Measurements from ENCODE around the gene NOC4L. TPM values are rescaled to one million over a fixed set of nuclear protein-coding genes. Genes with fewer than 3 reads are reported as not detected.

NOC4L gene
- total and polyA plus RNA-seq, 4 donors, result 7.5 to 50.3 (median 11.5) TPM

DNA sequence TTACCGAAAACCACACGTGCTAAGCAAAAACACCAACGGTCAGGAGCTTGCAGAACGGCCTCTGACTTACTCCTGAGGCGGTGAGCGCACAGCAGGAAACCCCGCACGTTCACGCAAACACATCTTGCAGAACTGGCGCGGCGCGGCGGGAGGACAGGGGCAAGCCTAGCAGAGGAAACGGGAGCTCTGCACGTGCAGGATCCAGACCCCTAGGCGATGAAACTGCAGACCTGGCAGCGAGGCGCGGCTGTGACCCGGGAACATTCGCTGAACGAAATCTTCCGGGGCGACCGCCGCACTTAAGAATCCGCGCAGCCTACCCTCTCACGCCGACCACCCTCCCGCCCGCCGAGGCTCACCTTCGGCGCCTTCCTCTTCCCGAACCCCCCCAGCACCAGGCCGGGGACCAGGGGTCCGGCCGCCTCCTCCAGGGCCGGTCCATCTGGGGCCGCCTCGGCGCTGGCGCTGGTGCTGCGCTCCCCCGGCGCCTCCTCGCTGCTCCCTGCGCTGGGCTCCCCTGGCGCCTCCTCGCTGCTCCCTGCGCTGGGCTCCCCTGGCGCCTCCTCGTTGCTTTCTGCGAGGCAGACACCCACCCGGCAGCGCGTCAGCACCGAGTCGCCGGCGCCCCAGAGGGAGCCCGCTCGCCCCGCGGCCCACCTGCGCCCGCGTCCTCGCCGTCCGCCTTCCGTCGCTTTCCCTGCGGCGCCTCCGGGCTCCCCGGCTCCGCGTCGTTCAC, 753 bp upstream of the NOC4L start:
- Histone ChIP-seq H3K36me3 (ENCODE audit: control insufficient read depth in 1 of 2, insufficient read depth in 2 of 2, low read length in 1 of 2) (no peaks in the 10 kb centered on the region), H3K4me1 (ENCODE audit: control insufficient read depth in 1 of 2, insufficient read depth in 2 of 2, low read length in 2 of 2) (no peaks in the 10 kb centered on the region), H3K9me3 (ENCODE audit: control insufficient read depth, low read length) (no peaks in the 10 kb centered on the region), H3K27ac (ENCODE audit: low read depth in 1 of 2, low read length in 2 of 2) (no peak overlapping the region), H3K4me3 (ENCODE audit: low read length in 2 of 2) (peak overlapping the region; percentile 67 to 82), H3K27me3 (ENCODE audit: control insufficient read depth in 1 of 2, insufficient read depth in 2 of 2, low read length in 1 of 2) (no peaks in the 10 kb centered on the region)
- 1% methylated on average over 58 to 82 of the region's 82 CpGs for WGBS, 2 donors
- ATAC-seq (ENCODE audit: low FRiP score) (no peak), DNase-seq (peak; percentile 50 to 73)
- intact Hi-C loops (cut with DNase I), result loop anchor here in 1 of 2 donors (10.0 kb wide), 1 partner anchor 249 kb away; the partner anchor contains the start of gene ULK1

DNA sequence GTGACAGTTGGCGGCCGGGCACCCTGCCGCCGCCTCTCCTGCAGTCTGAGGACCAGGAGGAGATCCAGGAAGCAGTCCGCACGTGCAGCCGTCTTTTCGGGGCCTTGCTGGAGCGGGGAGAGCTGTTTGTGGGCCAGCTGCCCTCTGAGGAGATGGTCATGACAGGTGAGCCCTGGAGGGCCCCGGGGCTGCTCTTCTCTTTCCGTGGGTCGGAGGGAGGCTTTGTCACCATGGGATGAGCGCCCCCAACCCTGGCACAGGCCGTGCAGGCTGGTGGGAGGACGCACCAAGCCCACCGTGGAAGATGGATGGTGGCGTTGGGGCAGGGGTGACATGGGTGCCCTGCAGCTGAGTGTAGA, 532 bp downstream of the NOC4L start:
- 1 to 4% methylated on average over 13 to 17 of the region's 17 CpGs for whole genome bisulfite sequencing, 2 donors
- intact Hi-C loops (cut with DNase I), result loop anchor here in 1 of 2 donors (10.0 kb wide), 1 partner anchor 250 kb away; the partner anchor contains the start of gene ULK1
- no peaks in the 10 kb centered on the region for H3K36me3 ChIP-seq (ENCODE audit: control insufficient read depth in 1 of 2, insufficient read depth in 2 of 2, low read length in 1 of 2)

DNA sequence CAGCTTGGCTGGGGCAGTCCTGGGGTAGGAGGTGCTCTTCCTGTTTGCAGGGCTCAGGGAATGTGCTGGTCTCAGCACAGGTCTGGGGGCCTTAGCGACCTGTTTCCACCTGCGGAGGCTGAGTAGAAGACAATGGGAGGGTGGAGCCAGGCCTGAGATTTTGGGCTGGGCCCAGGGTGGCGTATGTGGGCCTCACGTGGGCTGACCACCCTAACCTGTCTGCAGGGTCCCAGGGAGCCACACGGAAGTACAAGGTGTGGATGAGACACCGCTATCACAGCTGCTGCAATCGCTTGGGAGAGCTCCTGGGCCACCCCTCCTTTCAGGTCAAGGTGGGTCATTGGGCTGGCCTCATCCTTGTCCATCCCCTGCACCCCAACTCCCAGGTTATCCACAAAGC, 1.1 kb downstream of the NOC4L start:
- DNase-seq (peak; percentile 40 to 71), ATAC-seq (ENCODE audit: low FRiP score) (no peak)
- Histone ChIP-seq H3K36me3 (ENCODE audit: control insufficient read depth in 1 of 2, insufficient read depth in 2 of 2, low read length in 1 of 2) (no peaks in the 10 kb centered on the region), H3K27me3 (ENCODE audit: control insufficient read depth in 1 of 2, insufficient read depth in 2 of 2, low read length in 1 of 2) (no peaks in the 10 kb centered on the region), H3K9me3 (ENCODE audit: control insufficient read depth, low read length) (no peaks in the 10 kb centered on the region), H3K27ac (ENCODE audit: low read depth in 1 of 2, low read length in 2 of 2) (no peak overlapping the region), H3K4me1 (ENCODE audit: control insufficient read depth in 1 of 2, insufficient read depth in 2 of 2, low read length in 2 of 2) (no peaks in the 10 kb centered on the region), H3K4me3 (ENCODE audit: low read length in 2 of 2) (peak overlapping the region in 1 of 2 donors; percentile 82)
- intact Hi-C loops (cut with DNase I), result loop anchor here in 1 of 2 donors (10.0 kb wide), 1 partner anchor 251 kb away; the partner anchor contains the start of gene ULK1
- WGBS, 2 donors, result 83 to 84% methylated on average over 7 of the region's 7 CpGs

More for the DNA sequence above, 532 bp downstream of the NOC4L start:
- Histone ChIP-seq H3K27ac (ENCODE audit: low read depth in 1 of 2, low read length in 2 of 2) (peak overlapping the region in 1 of 2 donors; percentile 39), H3K4me3 (ENCODE audit: low read length in 2 of 2) (peak overlapping the region; percentile 42 to 82), H3K9me3 (ENCODE audit: control insufficient read depth, low read length) (no peaks in the 10 kb centered on the region), H3K4me1 (ENCODE audit: control insufficient read depth in 1 of 2, insufficient read depth in 2 of 2, low read length in 2 of 2) (no peaks in the 10 kb centered on the region), H3K27me3 (ENCODE audit: control insufficient read depth in 1 of 2, insufficient read depth in 2 of 2, low read length in 1 of 2) (no peaks in the 10 kb centered on the region)
- ATAC-seq (ENCODE audit: low FRiP score) (no peak), DNase-seq (peak; percentile 48 to 78)

DNA sequence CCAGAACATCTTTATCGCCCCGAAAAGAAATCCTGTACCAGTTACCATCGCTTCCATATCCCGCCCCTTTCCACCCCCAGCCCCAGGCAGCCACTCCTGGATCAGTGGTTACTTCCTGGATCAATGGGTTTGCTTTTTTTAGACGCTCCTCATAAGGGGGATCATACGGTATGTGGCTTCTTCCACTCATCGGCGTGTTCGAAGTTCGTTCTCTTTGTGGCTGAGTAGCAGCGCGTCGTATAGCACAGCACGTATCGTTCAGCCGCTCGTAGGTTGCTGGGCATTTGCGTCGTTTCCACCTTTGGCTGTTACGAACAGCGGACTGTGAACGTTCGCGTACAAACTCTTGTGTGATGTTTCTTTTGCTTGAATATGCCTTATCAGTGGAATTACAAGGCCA, 1.8 kb downstream of the NOC4L start:
- H3K27ac ChIP-seq (ENCODE audit: low read depth in 1 of 2, low read length in 2 of 2), result no peak overlapping the region
- 95 to 96% methylated on average over 24 of the region's 24 CpGs for WGBS, 2 donors
- no peaks in the 10 kb centered on the region for H3K4me1 ChIP-seq (ENCODE audit: control insufficient read depth in 1 of 2, insufficient read depth in 2 of 2, low read length in 2 of 2)
- ATAC-seq (ENCODE audit: low FRiP score) (no peak), DNase-seq (peak in 1 of 2 donors; percentile 61)
- intact Hi-C loops (cut with DNase I), result loop anchor here in 1 of 2 donors (10.0 kb wide), 1 partner anchor 251 kb away; the partner anchor contains the start of gene ULK1
- H3K9me3 ChIP-seq (ENCODE audit: control insufficient read depth, low read length), result no peaks in the 10 kb centered on the region
- H3K27me3 ChIP-seq (ENCODE audit: control insufficient read depth in 1 of 2, insufficient read depth in 2 of 2, low read length in 1 of 2), result no peaks in the 10 kb centered on the region
- H3K4me3 ChIP-seq (ENCODE audit: low read length in 2 of 2), result no peak overlapping the region
- no peaks in the 10 kb centered on the region for H3K36me3 ChIP-seq (ENCODE audit: control insufficient read depth in 1 of 2, insufficient read depth in 2 of 2, low read length in 1 of 2)

DNA sequence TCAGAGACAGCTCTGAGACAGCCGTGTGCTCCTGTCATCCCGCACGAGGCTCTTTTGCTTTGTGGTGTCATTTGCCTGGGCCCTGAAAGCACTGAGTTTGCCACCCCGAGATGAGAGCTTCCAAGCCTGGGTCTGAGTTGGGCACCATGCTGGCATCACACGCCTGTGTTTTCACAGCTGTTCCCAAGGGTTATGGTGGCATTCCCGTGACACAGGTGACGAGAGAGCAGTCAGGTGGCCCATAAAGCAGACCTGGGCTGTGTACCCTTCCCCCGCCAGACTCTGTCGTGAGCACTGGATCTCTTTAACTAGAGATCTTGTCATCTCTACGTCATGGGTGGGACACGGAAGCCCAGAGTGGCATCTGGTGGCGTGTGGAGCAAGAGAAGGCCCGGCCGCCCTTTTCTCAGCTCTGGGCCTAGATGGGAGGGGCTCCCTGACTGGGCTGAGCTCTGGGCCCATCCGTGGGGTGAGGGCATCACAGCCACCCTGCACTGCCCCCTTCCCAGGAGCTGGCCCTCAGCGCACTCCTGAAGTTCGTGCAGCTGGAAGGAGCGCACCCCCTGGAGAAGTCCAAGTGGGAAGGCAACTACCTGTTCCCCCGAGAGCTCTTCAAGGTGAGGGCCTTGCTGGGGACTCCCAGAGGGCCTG, 2.6 kb downstream of the NOC4L start:
- H3K27me3 ChIP-seq (ENCODE audit: control insufficient read depth in 1 of 2, insufficient read depth in 2 of 2, low read length in 1 of 2), result no peaks in the 10 kb centered on the region
- H3K27ac ChIP-seq (ENCODE audit: low read depth in 1 of 2, low read length in 2 of 2), result no peak overlapping the region
- H3K36me3 ChIP-seq (ENCODE audit: control insufficient read depth in 1 of 2, insufficient read depth in 2 of 2, low read length in 1 of 2), result no peaks in the 10 kb centered on the region
- 85 to 89% methylated on average over 19 of the region's 19 CpGs for WGBS, 2 donors
- ATAC-seq (ENCODE audit: low FRiP score), result no peak
- H3K9me3 ChIP-seq (ENCODE audit: control insufficient read depth, low read length), result no peaks in the 10 kb centered on the region
- H3K4me3 ChIP-seq (ENCODE audit: low read length in 2 of 2), result no peak overlapping the region
- DNase-seq, result peak in 1 of 2 donors; percentile 64
- no peaks in the 10 kb centered on the region for H3K4me1 ChIP-seq (ENCODE audit: control insufficient read depth in 1 of 2, insufficient read depth in 2 of 2, low read length in 2 of 2)
- intact Hi-C loops (cut with DNase I), result loop anchor here in 1 of 2 donors (10.0 kb wide), 1 partner anchor 252 kb away; the partner anchor contains the start of gene ULK1

DNA sequence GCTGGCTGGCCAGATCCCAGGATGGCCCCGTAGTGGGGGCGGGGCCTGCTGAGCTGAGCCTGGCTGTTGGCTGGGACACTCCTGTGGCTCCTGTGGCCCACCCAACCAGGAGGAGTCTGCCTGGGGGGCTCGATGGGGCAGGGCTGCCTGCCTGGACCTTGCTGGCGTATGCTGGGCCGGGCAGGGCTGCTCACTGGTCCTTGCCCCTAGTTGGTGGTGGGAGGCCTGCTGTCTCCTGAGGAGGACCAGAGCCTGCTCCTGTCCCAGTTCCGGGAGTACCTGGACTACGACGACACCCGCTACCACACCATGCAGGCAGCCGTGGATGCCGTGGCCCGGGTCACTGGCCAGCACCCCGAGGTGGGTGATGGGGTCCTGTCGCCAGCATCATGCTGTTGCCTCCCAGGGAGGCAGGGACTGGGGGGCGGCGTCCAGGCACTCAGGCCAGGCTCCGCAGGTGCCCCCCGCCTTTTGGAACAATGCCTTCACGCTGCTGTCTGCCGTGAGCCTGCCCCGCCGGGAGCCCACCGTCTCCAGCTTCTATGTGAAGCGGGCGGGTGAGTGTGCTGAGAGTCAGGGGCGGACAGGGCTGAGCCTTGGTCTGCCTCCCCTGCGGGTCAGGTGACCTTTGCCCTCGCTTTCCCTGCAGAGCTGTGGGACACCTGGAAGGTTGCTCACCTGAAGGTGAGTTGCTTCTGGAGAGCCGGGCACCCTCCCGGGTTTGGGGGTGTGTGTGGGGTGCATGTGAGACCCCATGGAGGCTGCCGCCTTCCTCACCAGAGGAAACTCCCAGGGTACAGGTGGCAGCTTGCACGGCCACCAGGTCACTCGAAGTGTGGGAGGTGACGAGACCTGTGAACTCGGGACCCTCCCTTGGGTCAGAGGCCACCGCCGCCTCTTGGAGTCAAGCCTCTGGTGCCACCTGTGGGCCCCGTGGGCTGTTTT, 3.4 kb downstream of the NOC4L start:
- Histone ChIP-seq H3K9me3 (ENCODE audit: control insufficient read depth, low read length) (no peaks in the 10 kb centered on the region), H3K36me3 (ENCODE audit: control insufficient read depth in 1 of 2, insufficient read depth in 2 of 2, low read length in 1 of 2) (no peaks in the 10 kb centered on the region), H3K27me3 (ENCODE audit: control insufficient read depth in 1 of 2, insufficient read depth in 2 of 2, low read length in 1 of 2) (no peaks in the 10 kb centered on the region), H3K4me3 (ENCODE audit: low read length in 2 of 2) (no peak overlapping the region), H3K4me1 (ENCODE audit: control insufficient read depth in 1 of 2, insufficient read depth in 2 of 2, low read length in 2 of 2) (no peaks in the 10 kb centered on the region), H3K27ac (ENCODE audit: low read depth in 1 of 2, low read length in 2 of 2) (no peak overlapping the region)
- intact Hi-C loops (cut with DNase I), result loop anchor here in 1 of 2 donors (10.0 kb wide), 1 partner anchor 253 kb away; the partner anchor contains the start of gene ULK1
- WGBS, 2 donors, result 93 to 94% methylated on average over 37 to 38 of the region's 38 CpGs
- ATAC-seq (ENCODE audit: low FRiP score), result no peak
- DNase-seq, result peak; percentile 51 to 77

DNA sequence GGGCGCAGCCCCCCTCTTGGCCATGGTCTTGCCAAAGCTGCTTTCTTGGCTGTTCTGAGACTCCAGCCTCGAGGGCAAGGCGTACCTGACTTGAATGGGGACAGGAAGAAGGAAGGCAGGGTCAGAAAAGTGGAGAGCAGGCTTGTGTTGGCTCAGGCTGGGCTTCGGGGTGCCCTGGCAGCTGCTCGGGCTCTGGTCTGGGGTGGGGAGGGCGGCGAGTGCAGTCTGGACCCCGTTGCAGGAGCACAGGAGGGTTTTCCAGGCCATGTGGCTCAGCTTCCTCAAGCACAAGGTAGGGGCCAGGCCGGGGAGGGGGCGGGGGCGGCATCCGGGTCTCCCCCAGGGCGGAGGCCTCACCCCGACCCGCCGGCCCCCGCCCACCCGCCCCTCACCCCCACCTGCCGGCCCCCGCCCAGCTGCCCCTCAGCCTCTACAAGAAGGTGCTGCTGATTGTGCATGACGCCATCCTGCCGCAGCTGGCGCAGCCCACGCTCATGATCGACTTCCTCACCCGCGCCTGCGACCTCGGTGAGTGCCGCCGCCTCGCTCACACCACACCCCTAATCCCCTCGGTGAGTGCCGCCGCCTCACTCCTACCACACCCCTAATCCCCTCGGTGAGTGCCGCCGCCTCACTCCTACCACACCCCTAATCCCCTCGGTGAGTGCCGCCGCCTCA, 4.2 kb downstream of the NOC4L start:
- peak in 1 of 2 donors; percentile 41 for DNase-seq
- Histone ChIP-seq H3K4me3 (ENCODE audit: low read length in 2 of 2) (no peak overlapping the region), H3K4me1 (ENCODE audit: control insufficient read depth in 1 of 2, insufficient read depth in 2 of 2, low read length in 2 of 2) (no peaks in the 10 kb centered on the region), H3K9me3 (ENCODE audit: control insufficient read depth, low read length) (no peaks in the 10 kb centered on the region), H3K27me3 (ENCODE audit: control insufficient read depth in 1 of 2, insufficient read depth in 2 of 2, low read length in 1 of 2) (no peaks in the 10 kb centered on the region), H3K36me3 (ENCODE audit: control insufficient read depth in 1 of 2, insufficient read depth in 2 of 2, low read length in 1 of 2) (no peaks in the 10 kb centered on the region), H3K27ac (ENCODE audit: low read depth in 1 of 2, low read length in 2 of 2) (no peak overlapping the region)
- ATAC-seq (ENCODE audit: low FRiP score), result no peak
- intact Hi-C loops (cut with DNase I), result loop anchor here in 1 of 2 donors (10.0 kb wide), 1 partner anchor 254 kb away; the partner anchor contains the start of gene ULK1
- 93 to 94% methylated on average over 9 to 38 of the region's 41 CpGs for WGBS, 2 donors
